K562 (cell line): ENCODE results near the gene LEMD3. TPM values are rescaled to one million over a fixed set of nuclear protein-coding genes. Genes with fewer than 3 reads are reported as not detected.

ENCODE experiments used
- CBFA2T2 ChIP-seq: fragments of 450-650 bp; conservative IDR thresholded peaks from 2 replicates; pipeline ENCODE4 v1.6.1; 2017; ENCODE audit warnings: mild to moderate bottlenecking
- CHD1 ChIP-seq: fragments of 200-600 bp; sonication (generic); IDR thresholded peaks from one replicate; pipeline ENCODE4 v1.6.1; 2012; ENCODE audit warnings: mild to moderate bottlenecking, moderate library complexity, low read length, inconsistent platforms
- CXXC5 ChIP-seq: fragments of 250-450 bp; sonication (Bioruptor Pico); IDR thresholded peaks from 2 replicates; pipeline ENCODE4 v1.8.0; 2022; ENCODE audit warnings: inconsistent platforms, mild to moderate bottlenecking, moderate library complexity
- ETS2 ChIP-seq: IDR thresholded peaks from 2 replicates; pipeline ENCODE4 v1.6.1; 2016; ENCODE audit warnings: borderline replicate concordance, missing genetic modification characterization, mild to moderate bottlenecking, moderate library complexity, missing compliant biosample characterization; ENCODE audit not compliant: poor library complexity, severe bottlenecking
- EWSR1 ChIP-seq: fragments of 450-650 bp; IDR thresholded peaks from 2 replicates; pipeline ENCODE4 v1.6.1; 2018; ENCODE audit warnings: borderline replicate concordance, mild to moderate bottlenecking, low read depth, moderate library complexity; ENCODE audit not compliant: partially characterized antibody
- GABPA ChIP-seq: fragments of 200-800 bp; sonication (Bioruptor generic); conservative IDR thresholded peaks from 2 replicates; pipeline ENCODE4 v1.6.1; 2016; ENCODE audit warnings: low read depth, missing genetic modification characterization, missing compliant biosample characterization
- HDAC8 ChIP-seq: fragments of 450-650 bp; IDR thresholded peaks from 2 replicates; pipeline ENCODE4 v1.6.1; 2016; ENCODE audit warnings: mild to moderate bottlenecking, missing genetic modification characterization, moderate library complexity, missing compliant biosample characterization
- HNRNPL ChIP-seq: fragments of 200-400 bp; formaldehyde crosslinking; IDR thresholded peaks from 2 replicates; pipeline ENCODE4 v1.6.1; 2017; ENCODE audit warnings: low read depth, mild to moderate bottlenecking, low read length
- KAT7 ChIP-seq: sonication (generic); formaldehyde crosslinking; IDR thresholded peaks from 2 replicates; pipeline ENCODE4 v1.8.0; 2022; ENCODE audit warnings: missing genetic modification reagents, mild to moderate bottlenecking, borderline replicate concordance
- LEF1 ChIP-seq: fragments of 450-650 bp; IDR thresholded peaks from 2 replicates; pipeline ENCODE4 v1.6.1; 2016; ENCODE audit warnings: mild to moderate bottlenecking
- MNT ChIP-seq, 2 experiments: fragments of 450-650 bp; conservative IDR thresholded peaks; 2 replicates each; pipeline ENCODE4 v1.6.1; 2017; ENCODE audit warnings: mild to moderate bottlenecking in 2 of 2, moderate library complexity in 2 of 2
- MYNN ChIP-seq, 2 experiments: sonication (generic); formaldehyde crosslinking in 1 of 2; IDR thresholded peaks; 2 replicates each; pipeline versions ENCODE4 v1.5.0 to v1.6.1; 2016 to 2020; ENCODE audit warnings: antibody characterized with exemption in 1 of 2, missing genetic modification reagents in 1 of 2
- PHB2 ChIP-seq: fragments of 450-650 bp; IDR thresholded peaks from 2 replicates; pipeline ENCODE4 v1.6.1; 2017; ENCODE audit warnings: low read depth
- PML ChIP-seq: IDR thresholded peaks from 2 replicates; pipeline ENCODE4 v1.6.1; 2012; ENCODE audit warnings: low read length, inconsistent platforms
- PPARD ChIP-seq: fragments of 250-450 bp; sonication (Bioruptor Pico); IDR thresholded peaks from 2 replicates; pipeline ENCODE4 v1.8.0; 2022; ENCODE audit warnings: inconsistent platforms, mild to moderate bottlenecking, moderate library complexity
- PTBP1 ChIP-seq: fragments of 200-400 bp; formaldehyde crosslinking; IDR thresholded peaks from 2 replicates; pipeline ENCODE4 v1.6.1; 2017; ENCODE audit warnings: low read depth, low read length
- RFX1 ChIP-seq: fragments of 450-650 bp; IDR thresholded peaks from 2 replicates; pipeline ENCODE4 v1.6.1; 2016; ENCODE audit warnings: mild to moderate bottlenecking, moderate library complexity
- SIN3B ChIP-seq: fragments of 450-650 bp; IDR thresholded peaks from 2 replicates; pipeline ENCODE4 v1.6.1; 2017; ENCODE audit warnings: low read depth, mild to moderate bottlenecking, moderate library complexity
- SLC30A9 ChIP-seq: fragments of 250-450 bp; sonication (Bioruptor Pico); IDR thresholded peaks from 2 replicates; pipeline ENCODE4 v1.8.0; 2022; ENCODE audit warnings: mild to moderate bottlenecking, moderate library complexity
- SMAD1 ChIP-seq: fragments of 150-350 bp; IDR thresholded peaks from 2 replicates; pipeline ENCODE4 v1.6.1; 2014; ENCODE audit warnings: low read length, low read depth; ENCODE audit not compliant: partially characterized antibody
- SMAD4 ChIP-seq: fragments of 250-450 bp; sonication (Bioruptor Pico); conservative IDR thresholded peaks from 2 replicates; pipeline ENCODE4 v1.8.0; 2021; ENCODE audit warnings: inconsistent platforms, mild to moderate bottlenecking, moderate library complexity
- SRSF9 ChIP-seq: fragments of 200-400 bp; formaldehyde crosslinking; IDR thresholded peaks from 2 replicates; pipeline ENCODE4 v1.6.1; 2017; ENCODE audit warnings: low read depth, low read length, borderline replicate concordance
- TAF7 ChIP-seq: fragments of 450-650 bp; IDR thresholded peaks from 2 replicates; pipeline ENCODE4 v1.6.1; 2016; ENCODE audit warnings: missing genetic modification characterization, missing compliant biosample characterization
- TCF7 ChIP-seq: sonication (generic); IDR thresholded peaks from 2 replicates; pipeline ENCODE4 v1.6.1; 2016; ENCODE audit warnings: antibody characterized with exemption, borderline replicate concordance
- TGIF2 ChIP-seq: sonication (generic); formaldehyde crosslinking; IDR thresholded peaks from 2 replicates; pipeline ENCODE4 v1.8.1; 2022; ENCODE audit warnings: mild to moderate bottlenecking, missing genetic modification reagents, moderate library complexity
- U2AF2 ChIP-seq: fragments of 200-400 bp; formaldehyde crosslinking; optimal IDR thresholded peaks from 2 replicates; pipeline ENCODE3; 2017; ENCODE audit warnings: low read depth, mild to moderate bottlenecking, low read length
- ZNF124 ChIP-seq: sonication (generic); formaldehyde crosslinking; IDR thresholded peaks from 2 replicates; pipeline ENCODE4 v1.8.1; 2022; ENCODE audit warnings: missing genetic modification reagents
- ZNF174 ChIP-seq: fragments of 250-450 bp; sonication (Bioruptor Pico); IDR thresholded peaks from 2 replicates; pipeline ENCODE4 v1.4.0; 2020; ENCODE audit warnings: mild to moderate bottlenecking
- ZNF436 ChIP-seq: fragments of 250-450, 450-650 bp; sonication (Bioruptor Pico); formaldehyde crosslinking; IDR thresholded peaks from 2 replicates; pipeline ENCODE4 v1.7.0; 2020; ENCODE audit warnings: mild to moderate bottlenecking
- ZNF57 ChIP-seq: fragments of 450-650 bp; formaldehyde crosslinking; IDR thresholded peaks from 2 replicates; pipeline ENCODE4 v1.4.0; 2020; ENCODE audit warnings: mild to moderate bottlenecking, moderate library complexity
- ZNF77 ChIP-seq: fragments of 250-450 bp; sonication (Bioruptor Pico); IDR thresholded peaks from 2 replicates; pipeline ENCODE4 v1.5.0; 2020
- ZNF830 ChIP-seq: fragments of 250-450 bp; sonication (Bioruptor Pico); IDR thresholded peaks from 2 replicates; pipeline ENCODE4 v1.5.0; 2021; ENCODE audit warnings: mild to moderate bottlenecking
- polyA plus RNA-seq, 8 experiments: library from polyadenylated mRNA; depleted of rRNA in 4 of 8; stranded (reverse) in 5 of 8; unstranded in 3 of 8; fragments of >200 nt; fragmentation: Nextera tagmentation in 2 of 8; fragmentation: Illumina TruSeq in 1 of 8; extraction: Ambion mirVana in 2 of 8; extraction: Trizol in 1 of 8; gene quantifications; 2 replicates each; pipeline versions ENCODE4 v1.2.1 to v1.2.3, GENCODE V29; 2011 to 2014; ENCODE audit warnings: inconsistent platforms in 1 of 8, missing spikeins in 1 of 8
- total RNA-seq, 7 experiments: library from RNA; depleted of rRNA in 6 of 7; stranded (reverse); fragments of >200 nt in 6 of 7; fragmentation: Illumina TruSeq in 2 of 7; extraction: Trizol in 2 of 7; gene quantifications; 2 replicates each; pipeline versions ENCODE4 v1.2.1 to v1.2.3, GENCODE V29; 2011 to 2021; ENCODE audit warnings: low replicate concordance in 1 of 7

The LEMD3 gene
- total and polyA plus RNA-seq, 9 of the 15 experiments (the other 6 are each of a cell fraction or from before 2014, with no cell fraction given): 6.8 to 37.4 (median 17.2) TPM

GRCh38 chr12:65170209-65170881, 962 bp downstream of the LEMD3 start (continued):
- TF ChIP-seq SMAD4 (CRISPR knock-in tag) (peak; percentile 99), SRSF9 (no peak), CBFA2T2 (0 out of 2 replicates have a peak, but pooled peaks have one; percentile 7), SIN3B (no peak), CXXC5 (CRISPR knock-in tag) (peak; percentile 37), SMAD1 (no peak), CHD1 (peak; percentile 54), ZNF124 (CRISPR knock-in tag) (no peak), GABPA (tag) (no peak), PTBP1 (no peak), TGIF2 (CRISPR knock-in tag) (no peak), ZNF57 (CRISPR knock-in tag) (no peak), HDAC8 (tag) (no peak), TCF7 (no peak), MNT (conservative IDR thresholded peaks at IDR 0.05) (0 out of 4 replicates have a peak, but pooled peaks of 1 of the 2 experiments have one; percentile 48), ZNF174 (CRISPR knock-in tag) (no peak), EWSR1 (no peak), MYNN (IDR thresholded peaks at IDR 0.05) (no peak), MYNN (CRISPR knock-in tag; IDR thresholded peaks at IDR 0.05) (no peak), HNRNPL (no peak), ZNF436 (CRISPR knock-in tag) (no peak), KAT7 (CRISPR knock-in tag) (no peak), ZNF830 (no peak), PPARD (no peak), ETS2 (tag) (no peak), U2AF2 (no peak), LEF1 (no peak), TAF7 (no peak), PML (no peak), PHB2 (no peak), RFX1 (no peak), ZNF77 (CRISPR knock-in tag) (no peak), SLC30A9 (CRISPR knock-in tag) (no peak)
